ENCODE data around the gene ALDH18A1.
"Not testable (repeated sequence)": the region's sequence is repeated elsewhere in the genome, so short reads cannot be mapped to it uniquely, and the experiment has no call there.

ALDH18A1 gene

DNA sequence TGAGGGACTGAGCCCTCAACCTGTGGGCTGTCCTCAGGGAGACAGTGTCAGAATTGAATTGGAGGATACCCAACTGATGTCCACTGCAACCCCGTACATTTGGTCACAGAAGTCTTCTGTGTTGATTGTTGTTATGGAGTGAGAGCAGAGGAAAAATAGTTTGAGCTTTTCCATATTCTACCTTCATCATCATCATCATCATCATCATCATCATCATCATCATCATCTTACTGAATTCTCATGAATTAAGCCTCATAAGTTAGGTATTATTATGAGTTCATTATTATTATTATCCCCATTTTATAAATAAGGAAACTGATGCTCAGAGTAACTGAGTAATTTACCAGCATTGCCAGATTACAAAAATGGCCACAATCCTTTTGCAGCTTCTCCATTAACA is 8.4 kb downstream of the ALDH18A1 start:
- DNase-seq, result no peak

DNA sequence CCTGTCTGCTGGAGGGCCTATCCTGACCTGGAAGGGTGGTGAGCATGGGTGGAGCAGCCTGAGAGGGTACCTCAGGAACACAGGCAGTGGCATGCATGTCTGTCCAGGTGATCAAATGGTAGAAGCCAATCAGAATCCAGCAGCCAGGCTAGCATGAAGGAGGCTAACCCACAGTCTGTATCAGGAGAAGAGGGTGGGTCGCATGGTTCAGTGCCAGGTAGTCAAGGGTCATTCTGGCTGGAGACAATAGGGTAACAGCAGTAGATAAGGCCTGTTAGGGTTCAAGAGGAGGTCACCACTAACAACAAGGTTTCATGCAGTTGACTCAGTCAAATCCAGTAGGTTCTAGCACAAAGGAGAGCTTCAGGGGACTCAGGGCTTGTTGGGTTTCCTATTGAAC is 10.4 kb downstream of the ALDH18A1 start:
- no peak for DNase-seq

DNA sequence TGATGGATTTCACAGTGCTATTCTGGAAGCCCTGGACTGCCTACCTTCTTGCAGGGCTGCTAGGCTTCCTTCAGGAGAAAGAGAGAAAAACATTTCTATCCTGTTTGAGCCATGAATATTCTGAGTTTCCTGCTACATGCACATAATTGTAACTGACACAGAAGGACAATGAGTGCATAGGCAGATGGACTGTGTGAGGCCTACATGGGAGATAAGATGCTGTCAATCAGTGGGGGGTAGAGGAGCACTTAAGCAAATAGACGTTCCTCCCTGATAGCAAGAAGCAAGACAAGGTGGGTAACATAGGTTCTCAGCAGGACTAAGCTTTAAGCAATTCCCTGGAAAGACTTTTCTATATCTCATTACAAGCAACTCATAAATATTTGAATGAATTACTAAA is 11.6 kb downstream of the ALDH18A1 start:
- no peak for DNase-seq

DNA sequence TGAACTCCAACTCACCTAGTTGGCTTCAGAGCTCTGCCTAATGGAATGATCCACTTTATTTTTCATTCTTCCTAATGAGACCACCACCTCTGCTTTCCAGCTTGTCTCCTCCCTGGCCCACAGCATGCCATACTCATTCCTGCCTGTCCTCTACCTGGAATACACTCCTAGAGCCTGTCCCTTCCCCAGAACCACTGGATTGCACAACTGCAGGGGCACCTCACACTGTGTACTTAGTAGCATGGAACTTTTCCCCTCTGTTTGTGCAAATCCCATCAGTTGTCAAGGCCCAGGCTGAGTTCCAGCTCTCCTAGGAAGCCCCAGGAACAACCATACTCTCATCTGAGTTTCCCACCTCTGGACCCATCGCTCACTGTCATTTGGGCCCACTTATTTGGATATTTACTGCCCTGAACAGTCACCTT is 15.6 kb downstream of the ALDH18A1 start:
- DNase-seq, result no peak

DNA sequence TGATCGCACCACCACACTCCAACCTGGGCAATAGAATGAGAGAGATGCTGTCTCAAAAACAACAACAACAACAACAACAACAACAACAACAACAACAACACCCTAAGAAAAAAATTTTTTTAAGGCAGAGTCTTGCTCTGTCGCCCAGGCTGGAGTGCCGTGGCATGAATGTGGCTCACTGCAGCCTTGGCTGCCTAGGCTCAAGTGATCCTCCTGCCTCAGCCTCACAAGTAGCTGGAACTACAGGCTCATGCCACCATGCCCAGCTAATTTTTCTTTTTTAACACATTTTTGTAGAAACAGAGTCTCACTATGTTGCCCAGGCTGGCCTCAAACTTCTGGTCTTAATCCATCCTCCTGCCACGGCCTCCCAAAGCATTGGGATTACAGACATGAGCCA is 18.6 kb downstream of the ALDH18A1 start:
- no peak for DNase-seq

DNA sequence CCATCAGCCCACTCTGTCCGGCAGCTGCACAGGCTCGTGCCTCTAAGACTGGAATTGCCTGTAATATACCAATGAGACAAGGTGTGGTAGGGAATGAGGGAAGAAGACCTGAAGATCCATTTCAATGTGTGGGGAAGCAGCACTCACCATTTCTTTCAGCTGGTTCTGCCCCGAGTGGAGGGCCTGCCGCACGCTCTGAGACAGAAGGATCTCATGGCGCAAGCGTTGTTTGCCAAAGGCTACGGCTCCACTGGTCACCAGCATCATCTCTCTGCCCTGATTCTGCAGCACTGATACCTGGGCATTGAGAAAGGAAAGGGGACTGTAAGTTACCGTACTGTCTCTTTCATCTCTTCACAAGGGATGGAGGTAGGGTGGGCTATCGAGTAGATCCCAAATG is 19.4 kb downstream of the ALDH18A1 start:
- DNase-seq, result no peak

DNA sequence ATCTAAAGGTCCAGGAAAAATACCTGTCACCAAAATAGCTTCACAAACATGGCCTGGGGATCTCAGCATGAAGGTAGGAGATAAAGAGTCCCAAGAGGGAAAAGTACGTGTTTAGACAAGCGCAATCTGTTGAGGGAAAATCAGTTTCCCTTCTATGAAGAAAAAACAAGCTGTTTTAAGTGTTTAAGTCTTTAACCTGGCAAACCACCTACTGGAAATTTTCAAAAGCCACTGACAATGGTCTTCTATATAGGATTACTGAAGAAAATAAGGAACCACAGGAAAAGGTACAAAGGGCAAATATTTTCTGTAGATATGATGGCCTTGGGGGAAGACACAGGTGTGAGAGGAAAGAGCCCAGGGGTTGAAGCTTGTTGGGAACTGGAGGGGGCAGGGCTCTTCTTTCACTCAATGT is 21.2 kb downstream of the ALDH18A1 start:
- DNase-seq, result no peak

DNA sequence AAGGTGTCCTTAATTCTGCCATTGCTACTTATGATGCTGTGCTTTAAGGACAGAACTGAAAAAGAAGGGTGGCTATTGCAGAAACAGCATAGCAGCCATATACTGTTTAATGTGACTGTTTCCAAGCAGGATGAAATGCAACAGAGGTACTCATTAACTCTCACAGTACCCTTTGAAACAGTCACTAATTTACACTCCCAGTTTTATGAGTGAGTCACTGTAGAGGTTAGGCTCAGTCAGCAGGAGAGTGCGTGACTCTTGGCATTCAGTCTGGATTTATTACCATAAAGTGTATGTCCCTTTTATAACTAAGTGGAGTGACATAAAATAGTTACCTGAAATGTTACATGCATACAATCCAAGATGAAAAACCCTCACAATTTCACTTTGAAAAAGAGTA is 27.7 kb downstream of the ALDH18A1 start:
- no peak for DNase-seq

DNA sequence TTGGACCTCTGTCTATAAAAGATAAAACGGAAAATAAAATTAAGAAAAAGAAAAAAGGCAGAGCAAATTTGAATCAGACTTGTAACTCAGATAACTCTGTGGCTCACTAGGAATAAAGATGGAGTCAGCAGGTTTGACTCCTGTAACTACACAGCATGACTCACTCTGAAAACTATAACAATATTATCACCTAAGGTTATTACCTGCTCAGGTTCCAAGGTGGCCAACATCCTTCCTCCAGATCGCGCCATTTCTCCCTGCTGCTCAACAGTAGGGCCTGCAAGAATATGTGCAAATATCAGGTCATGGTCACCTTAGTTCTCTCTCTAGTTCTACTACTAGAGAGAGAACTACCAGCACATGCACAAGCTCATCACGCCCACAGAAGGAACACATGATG is 30.0 kb downstream of the ALDH18A1 start:
- DNase-seq, result no peak

DNA sequence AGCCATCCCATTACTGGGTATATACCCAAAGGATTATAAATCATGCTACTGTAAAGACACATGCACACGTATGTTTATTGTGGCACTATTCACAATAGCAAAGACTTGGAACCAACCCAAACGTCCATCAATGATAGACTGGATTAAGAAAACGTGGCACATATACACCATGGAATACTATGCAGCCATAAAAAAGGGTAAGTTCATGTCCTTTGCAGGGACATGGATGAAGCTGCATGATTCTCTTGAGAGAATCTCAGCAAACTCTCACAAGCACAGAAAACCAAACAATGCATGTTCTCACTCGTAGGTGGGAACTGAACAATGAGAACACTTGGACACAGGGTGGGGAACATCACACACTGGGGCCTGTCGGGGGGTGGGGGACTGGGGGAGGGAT is 36.1 kb downstream of the ALDH18A1 start:
- DNase-seq, result not testable (repeated sequence)

DNA sequence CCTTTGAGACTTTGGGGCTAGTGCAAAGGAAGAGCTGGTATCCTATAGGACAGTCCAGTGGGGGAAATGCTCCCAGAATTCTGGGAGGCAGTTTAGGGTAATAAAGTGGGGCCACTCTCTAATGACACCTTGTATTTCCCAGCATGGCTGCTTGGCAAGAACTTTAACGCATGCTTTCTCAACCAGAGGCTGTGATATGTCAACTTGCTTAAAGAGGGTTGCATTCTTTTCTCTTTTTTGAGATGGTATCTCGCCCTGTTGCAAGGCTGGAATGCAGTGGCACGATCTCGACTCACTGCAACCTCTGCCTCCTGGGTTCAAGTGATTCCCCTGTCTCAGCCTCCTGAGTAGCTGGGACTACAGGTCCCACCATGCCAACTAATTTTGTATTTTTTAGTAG is 38.4 kb downstream of the ALDH18A1 start:
- DNase-seq, result no peak

DNA sequence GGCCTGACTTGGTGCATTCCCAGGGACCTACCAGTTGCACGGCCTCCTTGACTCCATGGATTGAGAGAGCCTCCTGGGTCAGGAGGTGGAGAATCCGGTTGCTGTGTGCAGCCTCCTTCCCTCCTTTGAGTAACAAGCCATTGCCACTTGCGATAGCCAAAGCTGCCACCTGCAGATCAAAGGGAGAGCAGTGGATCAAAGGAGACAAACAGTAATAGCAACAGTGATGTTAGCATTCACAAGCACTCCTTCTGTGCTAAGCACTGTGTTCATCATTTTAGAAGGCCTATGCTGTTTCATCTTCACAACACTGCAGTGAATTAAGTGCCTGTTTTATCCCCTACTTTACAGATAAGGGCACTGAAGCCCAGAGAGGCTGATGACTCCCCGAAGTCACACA is 40.1 kb downstream of the ALDH18A1 start:
- no peak for DNase-seq

DNA sequence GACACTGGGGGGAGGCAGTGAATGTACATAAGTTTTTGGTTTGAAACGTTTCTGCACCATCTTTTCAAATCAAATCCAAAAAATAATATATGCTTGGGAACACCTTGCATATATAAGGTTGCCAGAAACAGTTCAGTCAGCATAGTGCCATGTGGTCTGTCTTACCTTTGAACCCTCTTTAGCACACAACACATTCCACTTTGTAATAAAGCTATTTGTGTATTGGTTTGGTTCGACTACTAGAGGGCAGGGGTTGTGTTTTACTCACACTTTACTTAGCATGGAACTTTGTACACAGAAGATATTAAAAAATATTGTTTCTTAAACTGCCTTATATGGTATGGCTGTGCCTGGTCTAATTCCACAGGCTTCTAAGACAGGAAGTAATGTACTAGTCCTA is 43.2 kb downstream of the ALDH18A1 start:
- DNase-seq, result no peak

DNA sequence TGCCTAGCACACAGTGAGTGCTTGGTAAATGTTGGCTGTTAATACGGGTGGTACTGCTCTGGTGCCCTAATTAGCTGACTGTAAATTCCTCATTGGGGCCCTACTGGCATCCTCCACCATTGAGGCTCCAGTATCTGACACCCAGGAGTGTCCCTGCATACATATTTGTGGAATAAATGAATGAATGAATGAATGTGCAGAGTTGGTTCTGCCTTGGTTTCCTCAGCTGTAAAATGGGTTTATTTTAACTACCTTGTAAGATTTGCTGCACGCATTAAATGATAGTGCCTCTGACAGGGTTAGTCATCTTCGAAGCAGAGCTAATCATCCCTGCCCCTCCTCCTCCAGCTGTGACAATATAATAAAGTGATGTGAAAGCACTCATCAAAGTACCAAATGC is 45.8 kb downstream of the ALDH18A1 start:
- DNase-seq, result no peak

DNA sequence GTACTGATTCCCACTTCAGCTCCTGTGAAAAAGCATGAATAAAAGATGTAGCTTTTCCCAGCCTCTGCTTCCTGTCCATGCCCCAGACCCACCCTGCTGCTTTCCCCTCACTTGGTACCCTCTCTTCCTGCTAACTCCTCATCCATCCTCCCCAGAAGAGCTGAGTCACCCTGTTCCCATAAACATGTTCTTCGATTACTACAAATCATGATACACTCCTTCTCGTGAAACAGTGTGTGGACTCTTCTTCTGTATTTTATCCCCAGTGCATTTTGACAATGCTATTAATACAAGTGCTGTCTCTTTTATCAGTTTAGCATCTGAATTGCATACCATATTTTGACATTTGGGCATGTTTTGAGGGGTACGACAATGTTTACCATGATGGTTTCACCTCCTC is 49.6 kb downstream of the ALDH18A1 start:
- DNase-seq, result no peak

DNA sequence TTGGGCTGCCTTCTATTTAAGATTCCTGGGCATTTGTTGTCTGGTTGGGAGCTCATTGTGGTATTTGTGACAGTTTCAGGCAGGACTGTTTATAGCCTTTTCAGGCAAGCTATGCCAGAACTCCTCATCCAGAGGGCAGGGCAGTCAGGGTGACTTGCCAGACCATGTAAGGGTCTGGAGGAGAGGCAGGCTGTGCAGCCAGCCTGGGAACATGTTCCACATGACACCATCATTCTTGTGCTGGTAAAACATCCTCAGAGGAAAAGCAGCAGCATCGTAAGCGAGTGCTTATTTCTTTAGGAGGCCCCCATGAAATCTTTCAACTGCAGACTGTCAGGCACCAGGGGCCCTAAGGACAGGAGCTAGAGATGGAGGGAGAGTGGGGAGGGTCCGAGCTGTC is 51.3 kb downstream of the ALDH18A1 start:
- DNase-seq, result no peak

DNA sequence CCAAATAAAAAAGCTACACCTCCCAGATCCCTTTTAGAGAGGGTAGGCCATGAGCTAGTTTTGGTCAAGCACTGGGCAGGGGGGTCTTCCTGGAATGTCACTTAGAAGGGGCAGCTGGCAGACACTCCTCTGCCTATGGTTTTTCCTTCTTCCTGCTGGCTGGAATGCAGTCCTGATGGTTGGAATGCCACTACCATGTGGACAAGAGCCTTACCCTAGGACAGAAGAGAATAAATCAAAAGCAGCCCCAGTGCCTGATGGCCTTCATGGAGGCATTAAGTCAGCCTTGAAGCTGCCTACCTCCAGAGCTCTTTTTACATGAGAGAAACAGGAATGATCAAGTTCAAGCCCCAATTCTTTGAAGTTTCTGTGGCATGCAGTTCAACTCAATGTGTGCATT is 51.9 kb downstream of the ALDH18A1 start:
- DNase-seq, result no peak

DNA sequence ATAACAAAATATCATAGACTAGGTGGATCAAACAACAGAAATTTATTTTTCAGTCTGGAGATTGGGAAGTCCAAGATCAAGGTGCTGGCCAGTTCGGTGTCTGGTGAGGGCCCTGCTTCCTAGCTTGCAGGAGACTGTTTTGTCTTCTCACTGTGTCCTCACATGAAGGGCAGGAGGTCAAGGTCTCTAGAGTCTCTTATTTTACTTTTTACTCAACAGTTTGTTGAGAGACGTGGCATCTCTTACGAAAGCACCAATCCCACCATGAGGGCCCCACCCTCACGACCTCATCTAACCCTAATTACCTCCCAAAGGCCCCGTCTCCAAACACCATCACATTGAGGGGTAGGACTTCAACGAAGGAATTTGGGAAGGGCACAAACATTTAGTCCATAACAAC is 54.1 kb downstream of the ALDH18A1 start:
- DNase-seq, result no peak

DNA sequence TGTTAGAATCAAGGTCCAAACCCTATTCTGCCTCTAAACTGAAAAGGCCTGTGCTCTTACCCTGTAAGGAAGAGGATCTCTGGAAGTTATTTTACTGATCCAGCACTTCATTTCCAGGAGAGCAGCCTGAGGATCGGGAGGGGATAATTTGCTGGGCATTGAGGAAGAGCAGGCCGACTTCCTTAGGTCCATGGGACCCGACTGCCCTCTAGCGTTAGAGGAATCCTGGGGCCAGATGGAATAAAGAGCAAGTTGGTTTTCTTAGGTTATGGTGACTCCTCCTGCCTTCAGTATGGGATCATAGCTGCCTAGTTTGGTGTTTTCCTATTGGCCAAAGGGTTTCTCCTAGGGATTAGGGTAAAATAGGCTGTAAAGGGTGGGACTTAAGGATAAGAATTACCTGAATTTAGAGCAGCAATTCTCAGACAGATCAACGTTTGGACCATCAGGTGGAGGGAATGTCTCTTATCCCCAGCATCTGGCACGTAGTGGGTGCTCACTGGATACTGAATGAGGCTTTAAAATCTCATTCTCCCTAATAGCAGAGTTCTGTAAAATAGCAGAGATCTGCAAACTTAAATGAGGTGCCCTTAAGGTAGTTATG is 55.3 kb downstream of the ALDH18A1 start:
- peak; percentile 82 to 88 for DNase-seq

DNA sequence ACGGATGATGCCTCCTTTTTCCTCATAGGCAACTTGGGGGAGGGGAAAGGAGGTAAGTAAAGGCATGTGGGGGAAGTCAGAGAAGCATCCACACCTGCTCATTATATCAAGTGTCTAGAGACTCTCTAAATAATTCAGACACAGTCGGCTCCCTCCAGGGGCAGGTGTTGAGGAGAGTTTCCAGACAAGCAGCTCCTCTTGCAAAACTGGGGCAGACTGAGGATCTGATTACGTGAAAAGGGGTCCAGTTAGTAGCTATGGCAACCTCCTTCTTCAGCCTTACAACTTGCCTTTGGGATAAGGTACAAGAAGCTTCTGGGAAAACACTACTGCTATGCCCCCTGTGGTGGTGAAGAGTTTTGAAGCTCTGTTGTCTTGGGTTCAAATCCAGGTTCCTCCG is 56.4 kb downstream of the ALDH18A1 start:
- peak in 1 of 2 experiments; percentile 5 for DNase-seq

DNA sequence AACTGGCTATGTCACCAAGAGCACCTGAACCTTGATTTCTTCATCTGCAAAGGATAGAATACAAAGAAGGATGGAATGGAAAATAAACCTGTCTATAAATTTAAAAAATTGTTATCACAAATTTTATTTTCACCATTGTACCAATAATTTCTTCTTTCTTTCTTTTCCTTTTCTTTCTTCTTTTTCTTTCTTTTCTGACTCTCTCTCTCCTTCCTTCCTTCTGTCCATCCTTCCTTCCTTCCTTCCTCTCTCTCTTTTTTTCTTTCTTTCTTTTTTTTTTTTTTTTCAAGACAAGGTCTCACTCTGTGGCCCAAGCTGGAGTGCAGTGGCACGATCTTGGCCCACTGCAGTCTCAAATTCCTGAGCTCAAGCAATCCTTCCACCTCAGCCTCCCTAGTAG is 58.7 kb downstream of the ALDH18A1 start:
- no peak for DNase-seq

DNA sequence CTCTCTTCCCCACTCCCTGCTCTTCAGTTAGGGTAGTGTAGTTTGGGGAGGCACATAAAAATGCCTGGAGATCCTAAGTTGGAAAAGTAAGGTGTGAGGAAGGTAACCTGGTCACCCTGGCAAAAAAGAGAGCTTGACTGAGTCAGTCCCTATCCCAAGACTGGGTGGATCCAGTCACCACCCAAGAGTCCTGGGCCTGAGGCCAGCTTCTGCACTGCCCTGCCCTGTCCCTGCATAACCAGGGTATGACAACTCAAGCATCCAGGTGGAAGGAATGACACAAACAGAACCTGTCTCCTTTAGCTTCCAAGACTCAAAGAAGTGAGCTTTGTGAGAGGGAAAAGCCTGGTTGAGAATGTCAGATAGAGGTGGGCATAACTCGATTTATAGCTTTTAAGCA is 68.5 kb downstream of the ALDH18A1 start:
- no peak for DNase-seq

DNA sequence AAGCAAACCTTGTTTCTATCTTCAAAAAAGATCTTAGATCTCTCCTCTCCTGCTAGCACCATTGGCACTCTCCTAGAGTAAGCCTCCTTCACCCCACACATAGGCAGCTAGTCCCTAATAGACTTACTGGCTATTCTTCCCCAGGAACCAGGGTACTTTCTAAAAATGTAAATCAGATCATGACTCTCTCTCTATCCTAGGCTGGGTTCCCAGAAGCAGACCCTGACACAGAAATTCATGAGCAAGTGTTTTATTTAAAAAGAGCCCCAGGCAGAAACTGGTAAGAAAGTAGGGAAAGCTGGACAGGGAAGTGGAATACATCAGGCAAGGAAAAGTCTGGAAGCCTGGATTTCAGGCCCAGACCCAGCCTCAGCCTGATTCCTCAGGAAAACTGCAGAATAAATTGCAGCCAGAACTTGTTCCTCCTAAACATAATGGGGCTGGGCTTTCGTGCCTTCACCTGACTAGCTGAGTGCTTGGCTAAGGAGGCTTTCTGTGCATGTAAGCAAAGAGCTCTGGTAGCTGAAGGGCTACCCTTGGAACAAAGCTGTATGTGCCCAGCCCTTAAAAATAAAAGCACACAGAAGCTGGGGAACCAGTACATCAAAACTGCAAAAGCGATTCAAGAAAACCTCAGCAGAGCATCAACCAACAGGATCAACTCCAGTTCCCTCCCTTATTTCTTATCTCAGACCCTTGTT is 76.5 kb downstream of the ALDH18A1 start:
- no peak for DNase-seq

DNA sequence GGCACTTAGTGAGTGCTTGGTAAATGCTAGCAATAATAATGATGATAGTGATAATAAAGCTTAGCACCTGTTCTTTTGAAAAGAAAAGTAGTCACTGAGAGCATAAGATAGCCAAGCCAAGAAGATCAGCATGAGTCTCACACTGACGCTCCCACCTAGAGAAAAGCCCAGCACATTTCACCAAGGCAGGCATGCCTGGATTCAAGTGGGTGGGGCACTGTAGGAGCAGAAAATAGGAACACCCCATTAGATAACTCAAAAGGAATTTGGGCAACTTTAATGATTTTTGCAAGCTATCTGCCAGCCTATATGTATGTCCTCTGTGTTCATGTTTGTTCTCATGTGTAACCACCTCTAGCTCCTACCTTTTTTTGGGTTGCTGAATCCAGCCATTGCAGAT is 77.2 kb downstream of the ALDH18A1 start:
- DNase-seq, result no peak

DNA sequence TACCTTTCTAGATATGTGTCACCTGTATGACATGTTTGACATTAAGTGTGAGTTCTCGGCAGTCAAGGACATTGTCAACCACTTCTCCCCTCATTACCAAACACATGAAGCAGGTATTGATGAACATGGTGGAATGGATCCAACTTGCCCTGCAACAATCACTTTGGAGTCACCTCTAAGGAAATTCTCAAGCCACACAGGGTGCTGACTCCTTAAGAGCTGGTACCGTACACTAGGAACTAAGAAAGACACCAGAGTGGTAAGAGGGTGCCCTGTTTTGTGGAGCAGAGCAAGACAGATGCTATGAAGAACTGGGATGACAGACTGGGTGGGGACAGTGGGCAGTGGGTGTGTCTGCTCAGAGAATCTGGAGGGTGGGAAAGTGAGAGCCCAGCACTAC is 77.9 kb downstream of the ALDH18A1 start:
- DNase-seq, result no peak

Measured in SHP77 (cell line).